22Rv1 (cell line): ENCODE results near the gene CACNB2.

ENCODE experiments used
- H3K27ac ChIP-seq: fragments of 450-650 bp; 2 replicates; pipeline ENCODE4 v1.5.1; 2017
- ZFX ChIP-seq: fragments of 450-650 bp; IDR thresholded peaks from 2 replicates; pipeline ENCODE4 v1.6.1; 2017; ENCODE audit warnings: antibody characterized with exemption, borderline replicate concordance
- TF ChIP-seq, protein P1 (sequence below): fragments of 450-650 bp; IDR thresholded peaks from 2 replicates; pipeline ENCODE4 v1.5.1; 2017; ENCODE audit warnings: mild to moderate bottlenecking

The CACNB2 gene

GRCh38 chr10:18501629-18502028 is 361.4 kb downstream of the CACNB2 start:
- no peak overlapping the region for H3K27ac ChIP-seq
- TF ChIP-seq, protein P1, sequence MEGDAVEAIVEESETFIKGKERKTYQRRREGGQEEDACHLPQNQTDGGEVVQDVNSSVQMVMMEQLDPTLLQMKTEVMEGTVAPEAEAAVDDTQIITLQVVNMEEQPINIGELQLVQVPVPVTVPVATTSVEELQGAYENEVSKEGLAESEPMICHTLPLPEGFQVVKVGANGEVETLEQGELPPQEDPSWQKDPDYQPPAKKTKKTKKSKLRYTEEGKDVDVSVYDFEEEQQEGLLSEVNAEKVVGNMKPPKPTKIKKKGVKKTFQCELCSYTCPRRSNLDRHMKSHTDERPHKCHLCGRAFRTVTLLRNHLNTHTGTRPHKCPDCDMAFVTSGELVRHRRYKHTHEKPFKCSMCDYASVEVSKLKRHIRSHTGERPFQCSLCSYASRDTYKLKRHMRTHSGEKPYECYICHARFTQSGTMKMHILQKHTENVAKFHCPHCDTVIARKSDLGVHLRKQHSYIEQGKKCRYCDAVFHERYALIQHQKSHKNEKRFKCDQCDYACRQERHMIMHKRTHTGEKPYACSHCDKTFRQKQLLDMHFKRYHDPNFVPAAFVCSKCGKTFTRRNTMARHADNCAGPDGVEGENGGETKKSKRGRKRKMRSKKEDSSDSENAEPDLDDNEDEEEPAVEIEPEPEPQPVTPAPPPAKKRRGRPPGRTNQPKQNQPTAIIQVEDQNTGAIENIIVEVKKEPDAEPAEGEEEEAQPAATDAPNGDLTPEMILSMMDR = no peak
- no peak for TF ChIP-seq ZFX

- TF ChIP-seq ZFX = no peak
- TF ChIP-seq, protein P1 = no peak
- no peak overlapping the region for H3K27ac ChIP-seq
These were observed 363.9 kb downstream of the CACNB2 start for GRCh38 chr10:18504161-18504560.

DNA sequence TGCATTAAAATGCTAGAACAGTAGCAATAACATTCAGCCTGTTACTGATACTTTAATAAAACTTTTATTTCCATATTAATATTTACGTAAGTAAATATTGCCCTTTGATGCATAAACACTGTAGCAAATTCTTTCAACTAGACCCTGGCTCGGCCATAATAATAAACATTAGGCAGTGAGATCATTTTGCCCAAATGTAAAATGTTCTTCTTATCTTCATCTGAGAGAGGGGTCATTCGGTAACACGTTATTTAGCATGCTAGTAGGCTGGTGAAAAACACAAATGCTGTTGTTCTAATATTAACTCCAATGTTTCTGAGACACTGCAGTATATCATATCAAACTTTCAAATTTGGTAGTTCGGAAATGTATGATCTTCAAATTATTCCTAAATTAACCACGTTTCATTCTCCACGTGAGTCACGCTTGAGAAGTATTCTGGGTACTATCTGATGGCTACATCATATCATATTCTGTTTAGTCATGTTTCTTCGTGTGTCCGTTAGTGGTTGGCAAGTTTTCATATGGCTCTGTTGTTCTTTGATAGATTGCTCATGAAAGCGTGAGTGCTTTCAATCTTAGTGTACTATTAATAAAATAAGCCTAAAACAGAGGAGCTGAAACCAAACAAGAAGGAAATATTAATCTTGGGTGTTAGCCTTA is 365.4 kb downstream of the CACNB2 start:
- TF ChIP-seq, protein P1 = no peak
- no peak for TF ChIP-seq ZFX
- H3K27ac ChIP-seq = no peak overlapping the region

GRCh38 chr10:18508587-18508986 is 368.4 kb downstream of the CACNB2 start:
- H3K27ac ChIP-seq = no peak overlapping the region
- TF ChIP-seq, protein P1 = no peak
- TF ChIP-seq ZFX = no peak

DNA sequence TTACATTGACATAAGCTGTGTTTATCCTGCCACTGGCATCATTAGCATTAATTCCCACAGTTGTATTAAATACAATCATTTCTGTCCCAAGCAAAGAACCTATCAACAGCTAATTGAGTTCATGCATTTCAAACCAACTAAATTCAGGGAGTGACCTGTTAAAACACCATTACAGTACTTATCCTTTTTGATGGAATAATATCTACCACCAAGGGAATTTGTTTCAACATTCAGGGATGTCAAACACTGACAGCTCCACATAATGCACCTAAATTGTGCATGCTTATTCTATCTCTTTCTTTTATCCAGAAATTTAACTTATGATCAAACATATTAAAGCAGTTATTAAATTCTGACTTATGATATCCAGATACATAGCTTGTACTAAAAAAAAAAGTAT is 374.3 kb downstream of the CACNB2 start:
- TF ChIP-seq, protein P1 = no peak
- TF ChIP-seq ZFX = no peak
- no peak overlapping the region for H3K27ac ChIP-seq

DNA sequence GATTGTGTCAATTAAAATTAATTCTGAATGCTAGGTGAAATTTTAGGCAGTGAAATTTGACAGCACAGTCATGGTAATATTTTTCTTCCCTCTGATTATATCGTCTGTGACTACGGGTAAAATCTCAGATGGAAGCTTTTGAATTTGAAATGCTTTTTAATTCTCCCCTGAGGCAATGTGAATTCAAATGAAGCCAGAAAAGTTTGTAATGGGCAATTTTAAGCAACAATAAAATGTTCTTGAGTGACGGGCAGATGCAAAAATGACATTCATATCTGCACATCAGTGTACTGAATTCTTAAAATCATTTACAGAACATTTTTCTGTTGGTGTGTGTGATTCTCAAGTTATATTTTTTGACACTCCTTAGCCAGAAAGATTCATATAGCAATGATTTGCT is 376.6 kb downstream of the CACNB2 start:
- TF ChIP-seq ZFX = no peak
- TF ChIP-seq, protein P1 = no peak
- no peak overlapping the region for H3K27ac ChIP-seq

GRCh38 chr10:18523025-18523424 is 382.8 kb downstream of the CACNB2 start:
- H3K27ac ChIP-seq = no peak overlapping the region
- no peak for TF ChIP-seq ZFX
- TF ChIP-seq, protein P1 = no peak
